HepG2 (cell line): Measurements from ENCODE around the gene NACAD. TPM values are rescaled to one million over a fixed set of nuclear protein-coding genes. Genes with fewer than 3 reads are reported as not detected.

Experiments used
- CSRNP1 ChIP-seq: sonication (generic); formaldehyde crosslinking; IDR thresholded peaks from 2 replicates; pipeline ENCODE4 v1.8.1; 2023; ENCODE audit warnings: mild to moderate bottlenecking, missing genetic modification reagents
- EED ChIP-seq: sonication (generic); formaldehyde crosslinking; IDR thresholded peaks from 2 replicates; pipeline ENCODE4 v1.5.0; 2020; ENCODE audit warnings: mild to moderate bottlenecking, missing genetic modification reagents
- GLMP ChIP-seq: sonication (generic); formaldehyde crosslinking; IDR thresholded peaks from 2 replicates; pipeline ENCODE4 v1.9.0; 2021; ENCODE audit warnings: missing genetic modification reagents, mild to moderate bottlenecking, borderline replicate concordance
- HIC2 ChIP-seq: sonication (generic); formaldehyde crosslinking; IDR thresholded peaks from 2 replicates; pipeline ENCODE4 v1.9.0; 2022; ENCODE audit warnings: low read depth, missing genetic modification reagents
- MATR3 ChIP-seq: sonication (generic); formaldehyde crosslinking; IDR thresholded peaks from 2 replicates; pipeline ENCODE4 v1.4.0; 2020; ENCODE audit warnings: missing genetic modification reagents
- SP2 ChIP-seq: sonication (generic); formaldehyde crosslinking; IDR thresholded peaks from 2 replicates; pipeline ENCODE4 v1.5.1; 2020; ENCODE audit warnings: mild to moderate bottlenecking, missing genetic modification reagents
- ZBTB37 ChIP-seq: sonication (generic); formaldehyde crosslinking; IDR thresholded peaks from 2 replicates; pipeline ENCODE4 v1.4.0; 2020; ENCODE audit warnings: mild to moderate bottlenecking, missing genetic modification reagents
- ZNF160 ChIP-seq: sonication (generic); formaldehyde crosslinking; IDR thresholded peaks from 2 replicates; pipeline ENCODE4 v1.8.0; 2022; ENCODE audit warnings: mild to moderate bottlenecking, inconsistent platforms, missing genetic modification reagents
- ZNF329 ChIP-seq: sonication (generic); formaldehyde crosslinking; IDR thresholded peaks from 2 replicates; pipeline ENCODE4 v1.9.0; 2021; ENCODE audit warnings: low read depth, mild to moderate bottlenecking, missing genetic modification reagents
- polyA plus RNA-seq, 8 experiments: library from polyadenylated mRNA; depleted of rRNA in 3 of 8; stranded (reverse) in 7 of 8; unstranded in 1 of 8; fragments of >200 nt; fragmentation: Illumina TruSeq in 4 of 8; extraction: Trizol in 4 of 8; gene quantifications; 2 replicates each; pipeline versions ENCODE4 v1.2.1 to v1.2.3, GENCODE V29; 2011 to 2016; ENCODE audit warnings: low read depth in 4 of 8, missing spikeins in 1 of 8, mixed read lengths in 1 of 8; ENCODE audit not compliant: insufficient read depth in 1 of 8
- total RNA-seq, 5 experiments: library from RNA; depleted of rRNA; stranded (reverse); fragments of >200 nt; fragmentation: Illumina TruSeq; extraction: Trizol; gene quantifications; 2 replicates each; pipeline ENCODE4 v1.2.3, GENCODE V29; 2016; ENCODE audit warnings: low read depth in 1 of 5

NACAD gene
- total and polyA plus RNA-seq, 2 of the 13 experiments (the other 11 are each of a cell fraction or from before 2014, with no cell fraction given), result 0.04 TPM; not detected in 1

DNA sequence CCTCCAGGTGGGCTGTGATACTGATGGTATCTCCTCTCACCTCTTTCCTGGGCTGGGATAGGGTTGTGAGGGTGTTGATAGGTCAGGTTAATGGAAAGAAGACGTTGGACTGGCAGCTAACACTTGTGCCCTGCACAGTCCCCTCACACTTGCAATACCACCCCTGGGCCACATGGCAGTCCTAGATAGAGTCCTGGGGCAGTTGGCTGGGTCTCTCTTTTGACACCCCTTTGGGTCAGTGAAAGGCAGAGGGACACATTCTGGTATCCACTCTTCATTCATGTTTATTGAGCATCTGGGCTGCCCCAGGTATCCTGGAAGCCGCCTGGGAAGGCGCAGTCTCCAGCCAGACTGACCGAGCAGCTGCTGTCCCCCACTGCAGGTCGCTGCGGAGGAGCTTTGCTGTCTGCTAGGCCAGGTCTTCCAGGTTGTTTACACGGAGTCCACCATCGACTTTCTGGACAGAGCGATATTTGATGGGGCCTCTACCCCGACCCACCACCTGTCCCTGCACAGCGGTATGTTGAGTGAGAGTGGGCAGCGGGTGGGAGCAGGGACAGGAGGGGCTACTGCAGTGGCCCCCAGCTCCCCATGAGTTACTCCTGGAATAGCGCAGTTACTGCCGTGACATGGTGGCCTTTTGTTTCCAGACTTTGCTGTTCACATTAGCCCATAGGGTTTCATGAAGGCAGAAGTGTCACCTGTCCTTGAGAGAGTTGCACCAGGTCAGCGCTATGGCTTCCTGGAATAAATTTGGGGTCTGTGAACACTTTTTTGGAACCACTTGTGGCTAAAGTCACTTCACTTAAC, 19.1 kb downstream of the NACAD start (continued):
- TF ChIP-seq SP2 (CRISPR knock-in tag) (no peak), ZBTB37 (CRISPR knock-in tag) (no peak), ZNF329 (CRISPR knock-in tag) (no peak), HIC2 (CRISPR knock-in tag) (no peak), ZNF160 (CRISPR knock-in tag) (no peak), EED (CRISPR knock-in tag) (no peak), CSRNP1 (CRISPR knock-in tag) (no peak), GLMP (CRISPR knock-in tag) (no peak), MATR3 (CRISPR knock-in tag) (no peak)
